Gastroesophageal sphincter (tissue), 4 donors: ENCODE data around the gene MRPL53. TPM values are rescaled to one million over a fixed set of nuclear protein-coding genes. Genes with fewer than 3 reads are reported as not detected.

Experiments
- ATAC-seq: fragments of 150-250 bp; one replicate; pipeline ENCODE4 v1.9.1; 2016; ENCODE audit warnings: mild to moderate bottlenecking, moderate library complexity
- H3K27ac ChIP-seq, 4 donors: fragments of 200-600 bp; sonication (generic) in 3 of 4; 1 replicate in 3 of 4; 2 replicates in 1 of 4; pipeline ENCODE4 v1.5.1; 2016 to 2019
- H3K27me3 ChIP-seq: fragments of 200-600 bp; sonication (generic); one replicate; pipeline ENCODE4 v1.5.1; 2019
- H3K36me3 ChIP-seq, 2 donors: fragments of 200-600 bp; sonication (generic); one replicate each; pipeline ENCODE4 v1.5.1; 2019; ENCODE audit warnings: control low read depth in 1 of 2
- H3K4me1 ChIP-seq, 3 donors: fragments of 200-600 bp; sonication (generic); 1 replicate in 2 of 3; 2 replicates in 1 of 3; pipeline ENCODE4 v1.5.1; 2016 to 2019; ENCODE audit warnings: control low read depth in 2 of 3
- H3K4me3 ChIP-seq, 2 donors: fragments of 200-600 bp; sonication (generic); one replicate each; pipeline ENCODE4 v1.5.1; 2019; ENCODE audit warnings: mild to moderate bottlenecking in 1 of 2, moderate library complexity in 1 of 2
- H3K9me3 ChIP-seq, 3 donors: fragments of 200-600 bp; sonication (generic); one replicate each; pipeline ENCODE4 v1.5.1; 2017 to 2019; ENCODE audit warnings: control low read depth in 2 of 3
- EP300 ChIP-seq: sonication (generic); formaldehyde crosslinking; IDR thresholded peaks from one replicate; pipeline ENCODE4 v1.6.1; 2017; ENCODE audit warnings: antibody characterized with exemption, mild to moderate bottlenecking
- POLR2A ChIP-seq, 2 donors: fragments of 450-650 bp; IDR thresholded peaks; one replicate each; pipeline ENCODE4 v1.6.1; 2017; ENCODE audit warnings: antibody characterized with exemption in 2 of 2, mild to moderate bottlenecking in 2 of 2, moderate library complexity in 1 of 2
- POLR2AphosphoS5 ChIP-seq: sonication (generic); formaldehyde crosslinking; IDR thresholded peaks from one replicate; pipeline ENCODE4 v1.6.1; 2017; ENCODE audit warnings: antibody characterized with exemption
- WGBS, 2 donors: methylation state at CpG; one replicate each; pipeline ENCODE4 v1.1.5; 2018; ENCODE audit warnings: low coverage in 1 of 2; 5-methylcytosine and 5-hydroxymethylcytosine counted together
- total RNA-seq, 4 donors: library from RNA; depleted of rRNA; stranded (reverse); fragments of >200 nt; gene quantifications; one replicate each; pipeline ENCODE4 v1.1.0, GENCODE V29; 2016
- TF ChIP-seq, protein P1 (sequence below), 4 experiments: fragments of 200-600 bp in 2 of 4; fragments of 450-650 bp in 2 of 4; sonication (generic) in 1 of 4; IDR thresholded peaks; one replicate each; pipeline ENCODE4 v1.5.1; 2017 to 2019; ENCODE audit warnings: antibody characterized with exemption in 4 of 4, mild to moderate bottlenecking in 2 of 4, moderate library complexity in 2 of 4

The MRPL53 gene
- total RNA-seq, 4 donors from 2014 or later = 18.0 to 76.7 (median 30.2) TPM

DNA sequence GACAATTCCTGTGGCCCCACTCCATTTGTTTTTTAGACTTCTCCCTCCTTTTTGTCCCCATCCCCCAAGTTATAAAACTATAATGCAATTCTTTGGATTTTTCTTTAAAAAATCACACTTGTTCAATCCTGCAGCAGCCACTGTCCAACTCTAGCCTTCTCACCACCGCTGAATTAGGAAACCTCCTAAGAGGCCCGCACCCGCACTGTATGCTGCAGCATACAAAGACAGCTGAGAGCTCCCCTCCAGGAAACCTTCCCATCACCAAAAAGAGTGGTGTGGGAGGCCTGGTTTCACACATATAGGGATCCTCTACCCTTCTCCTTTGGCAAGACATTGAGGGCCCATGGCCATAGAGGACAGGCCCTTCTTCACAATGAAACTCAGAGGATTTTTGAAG lies 32.1 kb upstream of the MRPL53 start:
- Histone ChIP-seq H3K4me3 (no peak overlapping the region), H3K9me3 (no peaks in the 10 kb centered on the region), H3K4me1 (peaks cover 0 to 65% (median 20%) of the 10 kb centered on the region in 3 donors), H3K27ac (no peak overlapping the region), H3K36me3 (peaks cover 0 to 22% of the 10 kb centered on the region in 2 donors), H3K27me3 (peaks cover 76% of the 10 kb centered on the region)
- no peak for ATAC-seq
- 100% methylated on average over 3 of the region's 3 CpGs; no CpG with 5 or more reads in 1 of the 2 donors for WGBS, 2 donors
- no peak for TF ChIP-seq POLR2A (IDR thresholded peaks at IDR 0.05)
- TF ChIP-seq, protein P1, sequence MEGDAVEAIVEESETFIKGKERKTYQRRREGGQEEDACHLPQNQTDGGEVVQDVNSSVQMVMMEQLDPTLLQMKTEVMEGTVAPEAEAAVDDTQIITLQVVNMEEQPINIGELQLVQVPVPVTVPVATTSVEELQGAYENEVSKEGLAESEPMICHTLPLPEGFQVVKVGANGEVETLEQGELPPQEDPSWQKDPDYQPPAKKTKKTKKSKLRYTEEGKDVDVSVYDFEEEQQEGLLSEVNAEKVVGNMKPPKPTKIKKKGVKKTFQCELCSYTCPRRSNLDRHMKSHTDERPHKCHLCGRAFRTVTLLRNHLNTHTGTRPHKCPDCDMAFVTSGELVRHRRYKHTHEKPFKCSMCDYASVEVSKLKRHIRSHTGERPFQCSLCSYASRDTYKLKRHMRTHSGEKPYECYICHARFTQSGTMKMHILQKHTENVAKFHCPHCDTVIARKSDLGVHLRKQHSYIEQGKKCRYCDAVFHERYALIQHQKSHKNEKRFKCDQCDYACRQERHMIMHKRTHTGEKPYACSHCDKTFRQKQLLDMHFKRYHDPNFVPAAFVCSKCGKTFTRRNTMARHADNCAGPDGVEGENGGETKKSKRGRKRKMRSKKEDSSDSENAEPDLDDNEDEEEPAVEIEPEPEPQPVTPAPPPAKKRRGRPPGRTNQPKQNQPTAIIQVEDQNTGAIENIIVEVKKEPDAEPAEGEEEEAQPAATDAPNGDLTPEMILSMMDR (IDR thresholded peaks at IDR 0.05) = no peak
- TF ChIP-seq EP300 = no peak
- no peak for TF ChIP-seq POLR2AphosphoS5

DNA sequence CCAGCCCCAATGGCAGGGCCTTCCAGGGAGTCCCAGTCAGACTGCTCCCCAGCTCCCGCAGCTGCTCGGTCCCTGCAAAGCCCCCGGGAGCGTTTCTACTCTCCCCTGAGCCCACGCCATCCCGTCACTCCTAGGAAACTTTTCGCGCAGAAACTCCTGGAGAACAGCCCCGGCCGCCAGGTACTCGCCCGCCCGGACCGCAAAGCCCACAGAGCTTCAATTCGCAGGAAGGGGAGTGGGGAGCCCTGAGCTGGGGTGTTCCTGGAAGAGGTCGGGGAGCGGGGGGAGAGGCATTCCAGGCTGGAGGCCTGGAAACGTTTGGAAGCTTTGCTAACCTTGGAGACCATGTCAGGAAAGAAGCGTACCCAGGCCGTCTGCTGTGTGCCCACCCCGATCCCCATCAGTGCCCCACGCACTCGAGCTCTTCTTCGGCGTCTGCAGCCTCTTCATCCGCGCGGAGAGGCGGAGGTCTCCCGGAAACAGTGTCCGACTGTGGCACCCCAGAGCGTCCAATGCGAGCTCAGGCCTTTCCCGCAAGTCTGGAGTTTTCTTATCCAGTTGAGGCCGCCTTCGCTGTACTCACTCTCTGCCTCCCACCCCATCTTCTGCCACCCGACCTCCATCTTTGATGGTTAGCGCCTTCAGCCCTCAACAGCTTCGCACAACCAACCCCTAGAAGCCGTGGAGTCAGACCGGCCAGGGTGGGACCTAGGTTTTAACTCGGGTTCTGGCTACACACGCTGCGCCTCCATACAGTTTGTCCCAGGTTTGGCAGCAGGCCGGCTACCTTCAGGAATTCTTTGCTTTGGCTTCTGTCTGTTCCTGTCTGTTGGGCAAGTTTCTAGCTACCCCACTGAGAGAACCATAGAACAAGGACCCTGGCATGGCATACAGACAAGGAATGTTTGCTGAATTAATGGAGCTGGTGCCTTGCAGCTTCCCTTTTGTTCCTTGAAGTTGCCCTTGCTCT lies 31.3 kb upstream of the MRPL53 start:
- peak overlapping the region in 3 of 4 donors; percentile 55 to 81 (median 65) for H3K27ac ChIP-seq
- TF ChIP-seq EP300 (no peak), POLR2A (IDR thresholded peaks at IDR 0.05) (no peak), POLR2AphosphoS5 (no peak)
- TF ChIP-seq, protein P1 (IDR thresholded peaks at IDR 0.05) = no peak
- 67 to 78% methylated on average over 5 to 15 of the region's 45 CpGs for WGBS, 2 donors
- no peaks in the 10 kb centered on the region for H3K9me3 ChIP-seq
- peaks cover 79% of the 10 kb centered on the region for H3K27me3 ChIP-seq
- H3K4me3 ChIP-seq = peak overlapping the region; percentile 21 to 57
- H3K36me3 ChIP-seq = peaks cover 0 to 22% of the 10 kb centered on the region in 2 donors
- no peak for ATAC-seq
- peaks cover 0 to 73% (median 28%) of the 10 kb centered on the region in 3 donors for H3K4me1 ChIP-seq

DNA sequence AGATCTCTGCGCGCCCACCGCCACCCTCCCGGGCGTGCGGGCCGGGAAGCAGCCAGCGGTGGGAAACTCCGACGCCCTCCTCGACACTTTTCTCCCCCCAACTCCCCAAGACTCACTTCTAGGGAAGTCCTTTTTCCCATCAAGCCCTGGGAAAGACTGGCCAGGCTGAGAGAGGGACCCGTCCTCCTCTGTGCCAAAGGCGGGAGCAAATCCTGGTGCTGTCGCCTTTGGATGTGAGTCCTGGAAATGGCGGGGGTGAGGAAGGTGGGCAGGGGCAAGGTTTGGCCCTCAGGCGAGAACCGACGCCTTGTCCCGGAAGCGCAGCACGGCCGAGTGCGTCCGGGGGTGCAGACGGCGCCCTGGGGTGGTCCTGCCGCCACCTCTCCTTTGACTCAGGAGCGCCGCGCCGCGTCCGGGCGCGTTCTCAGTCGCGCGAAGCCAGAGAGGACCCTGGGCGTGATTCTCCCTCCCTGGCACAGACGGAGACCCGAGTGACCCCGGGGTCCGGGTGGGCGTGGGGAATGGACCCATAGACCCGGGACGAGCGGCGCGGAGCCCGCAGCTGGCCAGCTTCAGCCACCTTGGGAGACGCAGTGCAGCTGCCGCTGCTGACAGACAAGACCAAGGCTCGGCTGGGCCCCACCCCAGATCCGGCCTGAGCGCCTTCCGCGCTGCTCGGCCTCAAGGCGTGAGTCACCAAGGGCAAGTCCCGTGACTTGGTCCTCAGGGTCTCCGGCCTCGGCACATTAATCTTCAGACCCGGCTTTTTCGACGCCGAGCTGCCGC lies 30.4 kb upstream of the MRPL53 start:
- Histone ChIP-seq H3K27ac (peak overlapping the region in 3 of 4 donors; percentile 55 to 81 (median 65)), H3K4me3 (peak overlapping the region; percentile 21 to 57), H3K36me3 (peaks cover 0 to 22% of the 10 kb centered on the region in 2 donors), H3K4me1 (peaks cover 0 to 76% (median 37%) of the 10 kb centered on the region in 3 donors), H3K27me3 (peaks cover 88% of the 10 kb centered on the region), H3K9me3 (no peaks in the 10 kb centered on the region)
- no CpG with 5 or more reads among the region's 67 CpGs for WGBS, 2 donors
- peak; percentile 28 to 57 for TF ChIP-seq POLR2A (IDR thresholded peaks at IDR 0.05)
- TF ChIP-seq, protein P1 (IDR thresholded peaks at IDR 0.05) = peak in 1 of 4 experiments; percentile 37
- TF ChIP-seq EP300 = no peak
- peak; percentile 28 for TF ChIP-seq POLR2AphosphoS5
- peak; percentile 63 for ATAC-seq

DNA sequence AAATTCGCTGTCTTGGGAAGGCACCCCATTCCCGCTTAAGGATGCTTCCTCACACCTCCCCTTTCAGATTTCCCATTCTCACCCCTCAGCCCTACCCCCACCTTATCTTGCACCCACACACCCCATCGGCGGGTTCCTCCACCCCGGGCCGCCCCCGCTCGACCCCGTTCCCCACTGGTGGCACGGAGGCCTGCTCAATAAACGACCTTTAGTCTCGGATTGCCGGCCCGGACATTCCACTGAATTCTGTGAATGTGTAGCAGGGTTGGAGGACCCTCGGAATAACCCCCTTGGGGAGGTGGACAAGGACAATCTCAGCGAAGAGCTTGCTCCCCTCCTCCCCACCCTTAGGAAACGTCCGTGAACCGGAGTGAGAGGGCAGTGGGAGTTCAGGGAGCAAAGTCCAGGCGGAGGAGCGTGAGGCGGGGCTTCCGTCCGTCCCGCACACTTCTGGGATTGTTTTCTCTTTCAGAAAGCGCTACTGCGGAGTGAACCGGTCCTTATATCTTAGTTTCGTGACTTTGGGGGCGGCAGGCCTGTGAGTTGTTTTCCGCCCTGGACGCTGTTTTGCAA lies 29.8 kb upstream of the MRPL53 start:
- WGBS, 2 donors = 33 to 100% methylated on average over 1 to 6 of the region's 32 CpGs
- H3K27me3 ChIP-seq = peaks cover 95% of the 10 kb centered on the region
- TF ChIP-seq EP300 (no peak), POLR2AphosphoS5 (no peak), POLR2A (IDR thresholded peaks at IDR 0.05) (no peak)
- TF ChIP-seq, protein P1 (IDR thresholded peaks at IDR 0.05) = no peak
- peak overlapping the region in 2 of 4 donors; percentile 65 to 81 for H3K27ac ChIP-seq
- H3K36me3 ChIP-seq = peaks cover 0 to 22% of the 10 kb centered on the region in 2 donors
- H3K4me3 ChIP-seq = peak overlapping the region; percentile 21 to 57
- ATAC-seq = no peak
- H3K4me1 ChIP-seq = peaks cover 0 to 81% (median 42%) of the 10 kb centered on the region in 3 donors
- H3K9me3 ChIP-seq = no peaks in the 10 kb centered on the region
